PC-3 (cell line): ENCODE results near the gene TUBGCP3. TPM values are rescaled to one million over a fixed set of nuclear protein-coding genes. Genes with fewer than 3 reads are reported as not detected.

Source experiments
- ATAC-seq: fragments of 200-7000 bp; cut with Tn5 transposase; 2 replicates; pipeline ENCODE4 v1.9.1; 2020; ENCODE audit warnings: mild to moderate bottlenecking, moderate library complexity
- BruUV-seq: library from RNA; stranded (reverse); fragments of 400-500 nt; replicated peaks from 2 replicates; lab custom pipeline; 2021; lab: Mats Ljungman, UMichigan
- CTCF ChIA-PET: fragments of 300-600 bp; sonication (Branson Sonifier 250); formaldehyde crosslinking; loops from one replicate; lab custom pipeline; 2022; ENCODE audit warnings: antibody characterized with exemption; lab: Charles Lee
- POLR2A ChIA-PET: fragments of 300-600 bp; sonication (Branson Sonifier 250); formaldehyde crosslinking; loops from one replicate; lab custom pipeline; 2022; ENCODE audit warnings: antibody characterized with exemption; ENCODE audit not compliant: unreplicated experiment; lab: Charles Lee
- DNase-seq: peaks from one replicate; pipeline ENCODE4 v3.0.0-alpha.2; 2015
- H2AFZ ChIP-seq: fragments of 300-600 bp; sonication (generic); 2 replicates; pipeline ENCODE4 v1.6.0; 2016; ENCODE audit warnings: antibody characterized with exemption, low read length
- H3F3A ChIP-seq: fragments of 300-600 bp; sonication (generic); one replicate; pipeline ENCODE4 v1.6.0; 2017; ENCODE audit warnings: antibody characterized with exemption, low read length, control low read depth, mild to moderate bottlenecking; ENCODE audit not compliant: unreplicated experiment
- H3K27ac ChIP-seq: fragments of 300-600 bp; sonication (generic); 2 replicates; pipeline ENCODE4 v1.5.1; 2016; ENCODE audit warnings: mild to moderate bottlenecking, low read length
- H3K27me3 ChIP-seq: fragments of 300-600 bp; sonication (generic); 2 replicates; pipeline ENCODE4 v1.6.1; 2016; ENCODE audit warnings: low read length, mixed read lengths
- H3K36me3 ChIP-seq: fragments of 300-600 bp; sonication (generic); 2 replicates; pipeline ENCODE4 v1.6.1; 2016; ENCODE audit warnings: low read depth, mixed run types, low read length, mixed read lengths
- H3K4me1 ChIP-seq: fragments of 300-600 bp; sonication (generic); 2 replicates; pipeline ENCODE4 v1.5.1; 2016; ENCODE audit warnings: low read length; ENCODE audit not compliant: insufficient read depth
- H3K4me2 ChIP-seq: fragments of 300-600 bp; sonication (generic); 2 replicates; pipeline ENCODE4 v1.6.0; 2016; ENCODE audit warnings: low read length
- H3K4me3 ChIP-seq: fragments of 300-600 bp; sonication (generic); 2 replicates; pipeline ENCODE4 v1.5.1; 2016; ENCODE audit warnings: mild to moderate bottlenecking, low read length, mixed read lengths
- H3K79me2 ChIP-seq: fragments of 300-600 bp; sonication (generic); 2 replicates; pipeline ENCODE4 v1.6.1; 2017; ENCODE audit warnings: low read length, mixed read lengths
- H3K9ac ChIP-seq: fragments of 300-600 bp; sonication (generic); 2 replicates; pipeline ENCODE4 v1.6.0; 2016; ENCODE audit warnings: mild to moderate bottlenecking, low read length
- H3K9me2 ChIP-seq: fragments of 300-600 bp; sonication (generic); replicated peaks from 2 replicates; pipeline ENCODE4 v1.6.1; 2016; ENCODE audit warnings: mixed run types, low read length, mixed read lengths
- H3K9me3 ChIP-seq: fragments of 300-600 bp; sonication (generic); 2 replicates; pipeline ENCODE4 v1.6.1; 2016; ENCODE audit warnings: low read length, mixed read lengths
- H4K20me1 ChIP-seq: fragments of 300-600 bp; sonication (generic); 2 replicates; pipeline ENCODE4 v1.6.1; 2016; ENCODE audit warnings: low read length, mixed read lengths
- EZH2 ChIP-seq: fragments of 300-600 bp; sonication (generic); IDR thresholded peaks from one replicate; pipeline ENCODE4 v1.6.1; 2017; ENCODE audit warnings: antibody characterized with exemption, mild to moderate bottlenecking, low read length; ENCODE audit not compliant: unreplicated experiment
- EZH2phosphoT487 ChIP-seq: fragments of 300-600 bp; sonication (generic); IDR thresholded peaks from 2 replicates; pipeline ENCODE4 v1.6.1; 2018; ENCODE audit warnings: mild to moderate bottlenecking, antibody characterized with exemption, low read length, borderline replicate concordance
- intact Hi-C: fragments of 100-400 bp; cut with micrococcal nuclease; formaldehyde crosslinking; loops from 2 replicates; pipeline ENCODE4 v1.9.0; 2023
- total RNA-seq: library from RNA; depleted of rRNA; stranded (reverse); fragments of >200 nt; gene quantifications from 2 replicates; pipeline ENCODE4 v1.2.3, GENCODE V29; 2014
- TF ChIP-seq, protein P1 (sequence below): fragments of 300-600 bp; sonication (generic); conservative IDR thresholded peaks from 2 replicates; pipeline ENCODE4 v1.5.1; 2017; ENCODE audit warnings: antibody characterized with exemption, low read depth, mild to moderate bottlenecking, low read length

Gene TUBGCP3
- total RNA-seq, 1 experiment from 2014 or later: 25.8 TPM

DNA sequence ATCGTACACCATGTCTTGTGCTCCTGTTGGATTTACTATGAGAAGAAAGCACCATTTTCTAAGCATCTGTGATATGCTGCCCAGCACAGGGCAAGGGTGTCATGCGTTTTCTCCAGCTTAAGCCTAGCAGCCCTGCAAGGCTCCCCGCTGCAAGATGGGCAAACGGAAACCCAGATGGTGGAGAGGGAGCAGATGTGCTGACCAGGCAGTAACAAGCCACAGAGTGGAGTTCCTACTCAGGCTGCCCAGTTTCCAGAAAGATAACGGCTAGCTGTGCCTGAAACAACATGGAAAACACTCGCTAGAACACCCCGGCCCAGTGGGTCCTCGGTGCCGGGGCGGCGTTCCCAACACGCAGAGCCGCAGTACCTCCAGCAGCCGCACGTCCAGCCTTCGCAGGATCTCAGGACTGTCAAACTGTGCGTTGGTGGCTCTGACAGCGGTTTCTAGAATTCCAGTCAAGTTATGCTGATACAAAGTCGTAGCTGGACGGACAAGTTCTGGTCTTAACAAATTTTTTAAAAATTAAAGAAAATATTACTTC lies 68.4 kb downstream of the TUBGCP3 start:
- ChIA-PET POLR2A (no interaction called here), CTCF (no interaction called here)
- Histone ChIP-seq H3K9me3 (no peaks in the 10 kb centered on the region), H3K27ac (no peak overlapping the region), H3F3A (no peaks in the 10 kb centered on the region), H2AFZ (no peak overlapping the region), H3K4me1 (peaks cover 9% of the 10 kb centered on the region; the same call in 1 of the 2 replicates), H3K4me2 (no peak overlapping the region), H3K9me2 (no peaks in the 10 kb centered on the region), H3K4me3 (no peak overlapping the region), H3K79me2 (no peaks in the 10 kb centered on the region), H3K9ac (no peak overlapping the region), H4K20me1 (peaks cover 17% of the 10 kb centered on the region; the same call in 1 of the 2 replicates), H3K27me3 (no peaks in the 10 kb centered on the region), H3K36me3 (peaks cover 9% of the 10 kb centered on the region; the same call in 1 of the 2 replicates)
- DNase-seq: no peak
- no TSS peak for BruUV-seq
- TF ChIP-seq EZH2 (no peak), EZH2phosphoT487 (no peak)
- TF ChIP-seq, protein P1, sequence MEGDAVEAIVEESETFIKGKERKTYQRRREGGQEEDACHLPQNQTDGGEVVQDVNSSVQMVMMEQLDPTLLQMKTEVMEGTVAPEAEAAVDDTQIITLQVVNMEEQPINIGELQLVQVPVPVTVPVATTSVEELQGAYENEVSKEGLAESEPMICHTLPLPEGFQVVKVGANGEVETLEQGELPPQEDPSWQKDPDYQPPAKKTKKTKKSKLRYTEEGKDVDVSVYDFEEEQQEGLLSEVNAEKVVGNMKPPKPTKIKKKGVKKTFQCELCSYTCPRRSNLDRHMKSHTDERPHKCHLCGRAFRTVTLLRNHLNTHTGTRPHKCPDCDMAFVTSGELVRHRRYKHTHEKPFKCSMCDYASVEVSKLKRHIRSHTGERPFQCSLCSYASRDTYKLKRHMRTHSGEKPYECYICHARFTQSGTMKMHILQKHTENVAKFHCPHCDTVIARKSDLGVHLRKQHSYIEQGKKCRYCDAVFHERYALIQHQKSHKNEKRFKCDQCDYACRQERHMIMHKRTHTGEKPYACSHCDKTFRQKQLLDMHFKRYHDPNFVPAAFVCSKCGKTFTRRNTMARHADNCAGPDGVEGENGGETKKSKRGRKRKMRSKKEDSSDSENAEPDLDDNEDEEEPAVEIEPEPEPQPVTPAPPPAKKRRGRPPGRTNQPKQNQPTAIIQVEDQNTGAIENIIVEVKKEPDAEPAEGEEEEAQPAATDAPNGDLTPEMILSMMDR: no peak
- no peak for ATAC-seq
- intact Hi-C loops: loop anchor here (10.0 kb wide), 1 partner anchor 1045 kb away; no protein-coding TSS in a partner anchor

DNA sequence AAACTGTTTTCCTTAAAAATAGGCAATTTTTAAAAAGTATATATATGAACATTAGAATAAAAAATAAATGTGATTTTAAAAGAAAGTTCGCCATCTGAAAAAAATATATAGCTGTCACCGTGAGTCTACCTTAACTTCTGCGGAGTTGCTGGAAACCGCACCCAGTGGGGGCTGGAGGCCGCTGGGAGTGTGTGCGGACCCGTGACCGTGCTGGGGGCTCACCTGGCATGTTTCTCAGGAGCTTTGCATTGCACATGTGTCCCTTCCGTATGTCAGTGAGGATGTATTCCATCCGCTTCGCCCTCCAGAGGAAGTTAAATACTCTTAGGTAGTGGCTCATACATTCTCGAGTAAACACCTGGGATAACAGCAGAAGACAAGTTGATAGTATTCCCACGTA lies 71.7 kb downstream of the TUBGCP3 start:
- BruUV-seq: no TSS peak
- TF ChIP-seq, protein P1: no peak
- no peak for TF ChIP-seq EZH2phosphoT487
- no peak for TF ChIP-seq EZH2
- no peak overlapping the region for H2AFZ ChIP-seq

DNA sequence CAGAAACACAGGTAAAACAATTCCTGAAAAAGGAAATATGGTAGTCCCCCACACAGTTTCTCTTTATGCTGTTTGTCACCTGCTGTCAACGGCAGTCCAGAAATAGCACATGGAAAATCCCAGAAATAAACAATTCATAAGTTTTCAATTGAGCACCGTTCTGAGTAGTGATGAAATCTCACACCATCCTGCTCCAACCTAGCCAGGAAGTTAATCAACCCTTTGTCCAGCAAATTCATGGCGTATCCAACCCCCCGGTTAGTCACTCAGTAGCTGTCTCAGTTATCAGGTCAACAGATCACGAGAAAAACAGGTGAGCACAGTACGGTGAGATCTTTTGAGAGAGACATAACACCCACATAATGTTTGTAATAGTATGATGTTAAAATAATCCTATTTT lies 74.2 kb downstream of the TUBGCP3 start:
- DNase-seq: no peak
- no peaks in the 10 kb centered on the region for H3K79me2 ChIP-seq
- peaks cover 12% of the 10 kb centered on the region; the same call in 1 of the 2 replicates for H3K4me1 ChIP-seq
- no peak overlapping the region for H3K9ac ChIP-seq
- no peak overlapping the region for H3K27ac ChIP-seq
- H3K27me3 ChIP-seq: no peaks in the 10 kb centered on the region
- no peaks in the 10 kb centered on the region for H3K9me3 ChIP-seq
- intact Hi-C loops: loop anchor here (10.0 kb wide), 1 partner anchor 1039 kb away; no protein-coding TSS in a partner anchor
- H3K9me2 ChIP-seq: no peaks in the 10 kb centered on the region
- TF ChIP-seq, protein P1: no peak
- TF ChIP-seq EZH2 (no peak), EZH2phosphoT487 (no peak)
- no peak overlapping the region for H3K4me2 ChIP-seq
- no peaks in the 10 kb centered on the region for H3F3A ChIP-seq
- no peak overlapping the region for H2AFZ ChIP-seq
- ChIA-PET POLR2A (no interaction called here), CTCF (no interaction called here)
- no peak for ATAC-seq
- no peaks in the 10 kb centered on the region for H4K20me1 ChIP-seq
- H3K4me3 ChIP-seq: no peak overlapping the region
- H3K36me3 ChIP-seq: peaks cover 15% of the 10 kb centered on the region
- no TSS peak for BruUV-seq

More for the DNA sequence above, 71.7 kb downstream of the TUBGCP3 start:
- Histone ChIP-seq H3K9me3 (no peaks in the 10 kb centered on the region), H3F3A (no peaks in the 10 kb centered on the region), H3K36me3 (peaks cover 9% of the 10 kb centered on the region; the same call in 1 of the 2 replicates), H3K4me2 (no peak overlapping the region), H3K9ac (no peak overlapping the region), H3K27ac (no peak overlapping the region), H3K79me2 (no peaks in the 10 kb centered on the region), H3K9me2 (no peaks in the 10 kb centered on the region), H4K20me1 (no peaks in the 10 kb centered on the region), H3K27me3 (no peaks in the 10 kb centered on the region), H3K4me3 (no peak overlapping the region), H3K4me1 (peaks cover 3% of the 10 kb centered on the region; the same call in 1 of the 2 replicates)
- DNase-seq (no peak), ATAC-seq (no peak)
- ChIA-PET POLR2A (no interaction called here), CTCF (no interaction called here)
- intact Hi-C loops: loop anchor here (10.0 kb wide), 1 partner anchor 1041 kb away; no protein-coding TSS in a partner anchor
